Panc1 (cell line): Measurements from ENCODE around the gene ETV5.

Experiments
- CTCF ChIP-seq: fragments of 450-650 bp; IDR thresholded peaks from 2 replicates; pipeline ENCODE4 v1.5.1; 2017; ENCODE audit warnings: mild to moderate bottlenecking
- TF ChIP-seq, protein P1 (sequence below), 2 experiments: IDR thresholded peaks; 2 replicates each; pipeline ENCODE4 v1.6.1; 2011 to 2012; ENCODE audit warnings: low read depth in 2 of 2, control low read depth in 1 of 2, low read length in 1 of 2, mild to moderate bottlenecking in 1 of 2, moderate library complexity in 1 of 2; ENCODE audit not compliant: insufficient read depth in 1 of 2

- TF ChIP-seq, protein P1, sequence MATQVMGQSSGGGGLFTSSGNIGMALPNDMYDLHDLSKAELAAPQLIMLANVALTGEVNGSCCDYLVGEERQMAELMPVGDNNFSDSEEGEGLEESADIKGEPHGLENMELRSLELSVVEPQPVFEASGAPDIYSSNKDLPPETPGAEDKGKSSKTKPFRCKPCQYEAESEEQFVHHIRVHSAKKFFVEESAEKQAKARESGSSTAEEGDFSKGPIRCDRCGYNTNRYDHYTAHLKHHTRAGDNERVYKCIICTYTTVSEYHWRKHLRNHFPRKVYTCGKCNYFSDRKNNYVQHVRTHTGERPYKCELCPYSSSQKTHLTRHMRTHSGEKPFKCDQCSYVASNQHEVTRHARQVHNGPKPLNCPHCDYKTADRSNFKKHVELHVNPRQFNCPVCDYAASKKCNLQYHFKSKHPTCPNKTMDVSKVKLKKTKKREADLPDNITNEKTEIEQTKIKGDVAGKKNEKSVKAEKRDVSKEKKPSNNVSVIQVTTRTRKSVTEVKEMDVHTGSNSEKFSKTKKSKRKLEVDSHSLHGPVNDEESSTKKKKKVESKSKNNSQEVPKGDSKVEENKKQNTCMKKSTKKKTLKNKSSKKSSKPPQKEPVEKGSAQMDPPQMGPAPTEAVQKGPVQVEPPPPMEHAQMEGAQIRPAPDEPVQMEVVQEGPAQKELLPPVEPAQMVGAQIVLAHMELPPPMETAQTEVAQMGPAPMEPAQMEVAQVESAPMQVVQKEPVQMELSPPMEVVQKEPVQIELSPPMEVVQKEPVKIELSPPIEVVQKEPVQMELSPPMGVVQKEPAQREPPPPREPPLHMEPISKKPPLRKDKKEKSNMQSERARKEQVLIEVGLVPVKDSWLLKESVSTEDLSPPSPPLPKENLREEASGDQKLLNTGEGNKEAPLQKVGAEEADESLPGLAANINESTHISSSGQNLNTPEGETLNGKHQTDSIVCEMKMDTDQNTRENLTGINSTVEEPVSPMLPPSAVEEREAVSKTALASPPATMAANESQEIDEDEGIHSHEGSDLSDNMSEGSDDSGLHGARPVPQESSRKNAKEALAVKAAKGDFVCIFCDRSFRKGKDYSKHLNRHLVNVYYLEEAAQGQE (IDR thresholded peaks at IDR 0.05; ENCODE audit: insufficient read depth in 1 of 2, low read depth in 2 of 2, low read length in 1 of 2), result no peak
- TF ChIP-seq CTCF, result no peak
Measured at GRCh38 chr3:186032321-186032720, 76.6 kb downstream of the ETV5 start.
